ENCODE results near the gene RALGPS2.
A peak's percentile ranks its signal among the peaks of the same experiment; 100 is the strongest.

Gene RALGPS2

GRCh38 chr1:178772952-178773351 lies 47.9 kb downstream of the RALGPS2 start:
- H3K9me2 ChIP-seq (replicated peaks; ENCODE audit: insufficient read depth, low read length) = no peaks in the 10 kb centered on the region
- no peak overlapping the region for H2AFZ ChIP-seq (ENCODE audit: low read depth, low read length, severe bottlenecking)
- no peaks in the 10 kb centered on the region; the same call in 1 of the 2 replicates for H3K9me3 ChIP-seq (ENCODE audit: insufficient read depth, low read length)
- H3K79me2 ChIP-seq (ENCODE audit: insufficient read depth, low read length) = peaks cover 87% of the 10 kb centered on the region
- H3K4me2 ChIP-seq (ENCODE audit: low read depth, low read length, poor library complexity, severe bottlenecking) = no peak overlapping the region
- no peak overlapping the region; the same call in 1 of the 2 replicates for H3K27ac ChIP-seq (ENCODE audit: low read depth, low read length)
- no peak overlapping the region for H3K9ac ChIP-seq (ENCODE audit: low read length)
- H3K36me3 ChIP-seq (ENCODE audit: low read length) = peaks cover 34% of the 10 kb centered on the region
- TF ChIP-seq EZH2phosphoT487 (conservative IDR thresholded peaks at IDR 0.05; ENCODE audit: low read length) = no peak
- TF ChIP-seq CTCF (IDR thresholded peaks at IDR 0.05; ENCODE audit: insufficient read depth, low read length, poor library complexity, severe bottlenecking) = no peak
- 0 out of 2 replicates have a peak, but pooled peaks cover 11% of the 10 kb centered on the region for H4K20me1 ChIP-seq (ENCODE audit: low read depth, low read length)
- H3K4me3 ChIP-seq (ENCODE audit: insufficient read depth, low read length, poor library complexity, severe bottlenecking) = no peak overlapping the region
- H3F3A ChIP-seq (ENCODE audit: insufficient read depth) = peaks cover 12% of the 10 kb centered on the region
- H3K27me3 ChIP-seq (ENCODE audit: low read length) = no peaks in the 10 kb centered on the region

DNA sequence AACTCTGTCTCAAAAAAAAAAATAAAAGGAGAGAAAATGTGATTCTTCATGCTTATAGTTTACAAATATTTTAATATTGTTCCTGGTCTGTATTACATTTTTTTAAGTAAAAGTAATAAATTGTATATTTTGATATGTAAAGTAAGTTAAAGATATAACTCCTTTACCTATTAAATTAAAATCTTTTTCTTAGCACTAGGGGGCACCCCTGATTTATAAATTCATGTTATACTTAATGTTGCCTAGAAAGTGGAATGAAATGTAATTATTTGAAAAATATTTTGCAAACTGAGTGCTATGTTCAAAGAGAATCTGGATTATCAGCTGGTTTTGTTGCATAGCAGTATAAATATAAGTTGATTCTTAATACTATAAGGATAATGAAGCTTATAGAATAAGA lies 49.2 kb downstream of the RALGPS2 start:
- Histone ChIP-seq H3K27me3 (ENCODE audit: low read length) (no peaks in the 10 kb centered on the region), H3K36me3 (ENCODE audit: low read length) (peaks cover 35% of the 10 kb centered on the region)

GRCh38 chr1:178776553-178776952 lies 51.5 kb downstream of the RALGPS2 start:
- Histone ChIP-seq H3K9me3 (ENCODE audit: insufficient read depth, low read length) (no peaks in the 10 kb centered on the region; the same call in 1 of the 2 replicates), H3K9me2 (replicated peaks; ENCODE audit: insufficient read depth, low read length) (no peaks in the 10 kb centered on the region), H3K27me3 (ENCODE audit: low read length) (no peaks in the 10 kb centered on the region), H3K4me2 (ENCODE audit: low read depth, low read length, poor library complexity, severe bottlenecking) (no peak overlapping the region), H3K79me2 (ENCODE audit: insufficient read depth, low read length) (peaks cover 79% of the 10 kb centered on the region), H4K20me1 (ENCODE audit: low read depth, low read length) (0 out of 2 replicates have a peak, but pooled peaks cover 11% of the 10 kb centered on the region), H3K9ac (ENCODE audit: low read length) (no peak overlapping the region), H2AFZ (ENCODE audit: low read depth, low read length, severe bottlenecking) (no peak overlapping the region), H3K36me3 (ENCODE audit: low read length) (peaks cover 41% of the 10 kb centered on the region), H3F3A (ENCODE audit: insufficient read depth) (peaks cover 27% of the 10 kb centered on the region), H3K4me3 (ENCODE audit: insufficient read depth, low read length, poor library complexity, severe bottlenecking) (no peak overlapping the region), H3K27ac (ENCODE audit: low read depth, low read length) (no peak overlapping the region)
- no peak for TF ChIP-seq CTCF (IDR thresholded peaks at IDR 0.05; ENCODE audit: insufficient read depth, low read length, poor library complexity, severe bottlenecking)
- no peak for TF ChIP-seq EZH2phosphoT487 (conservative IDR thresholded peaks at IDR 0.05; ENCODE audit: low read length)

More for the DNA sequence above, 49.2 kb downstream of the RALGPS2 start:
- TF ChIP-seq EZH2phosphoT487 (conservative IDR thresholded peaks at IDR 0.05; ENCODE audit: low read length) (no peak), CTCF (IDR thresholded peaks at IDR 0.05; ENCODE audit: insufficient read depth, low read length, poor library complexity, severe bottlenecking) (peak; percentile 51)
- H2AFZ ChIP-seq (ENCODE audit: low read depth, low read length, severe bottlenecking) = no peak overlapping the region
- H3K9me2 ChIP-seq (replicated peaks; ENCODE audit: insufficient read depth, low read length) = no peaks in the 10 kb centered on the region
- peaks cover 18% of the 10 kb centered on the region for H3F3A ChIP-seq (ENCODE audit: insufficient read depth)
- H3K9me3 ChIP-seq (ENCODE audit: insufficient read depth, low read length) = no peaks in the 10 kb centered on the region; the same call in 1 of the 2 replicates
- no peak overlapping the region for H3K9ac ChIP-seq (ENCODE audit: low read length)
- no peak overlapping the region for H3K27ac ChIP-seq (ENCODE audit: low read depth, low read length)
- H3K79me2 ChIP-seq (ENCODE audit: insufficient read depth, low read length) = peaks cover 81% of the 10 kb centered on the region
- H3K4me2 ChIP-seq (ENCODE audit: low read depth, low read length, poor library complexity, severe bottlenecking) = no peak overlapping the region
- H4K20me1 ChIP-seq (ENCODE audit: low read depth, low read length) = 0 out of 2 replicates have a peak, but pooled peaks cover 11% of the 10 kb centered on the region
- H3K4me3 ChIP-seq (ENCODE audit: insufficient read depth, low read length, poor library complexity, severe bottlenecking) = no peak overlapping the region

Measured in SU-DHL-6 (cell line).